GM08714 (cell line): Measurements from ENCODE around the gene THYN1.
A peak's percentile ranks its signal among the peaks of the same experiment; 100 is the strongest.

Experiments
- H3K4me3 ChIP-seq: fragments of 200-500 bp; sonication (Bioruptor generic); 2 replicates; pipeline ENCODE4 v1.5.1; 2014; ENCODE audit warnings: mild to moderate bottlenecking, low read length, inconsistent platforms
- ZNF274 ChIP-seq: IDR thresholded peaks from 2 replicates; pipeline ENCODE4 v1.6.1; 2012; ENCODE audit warnings: mild to moderate bottlenecking, low read depth, low read length

THYN1 gene

DNA sequence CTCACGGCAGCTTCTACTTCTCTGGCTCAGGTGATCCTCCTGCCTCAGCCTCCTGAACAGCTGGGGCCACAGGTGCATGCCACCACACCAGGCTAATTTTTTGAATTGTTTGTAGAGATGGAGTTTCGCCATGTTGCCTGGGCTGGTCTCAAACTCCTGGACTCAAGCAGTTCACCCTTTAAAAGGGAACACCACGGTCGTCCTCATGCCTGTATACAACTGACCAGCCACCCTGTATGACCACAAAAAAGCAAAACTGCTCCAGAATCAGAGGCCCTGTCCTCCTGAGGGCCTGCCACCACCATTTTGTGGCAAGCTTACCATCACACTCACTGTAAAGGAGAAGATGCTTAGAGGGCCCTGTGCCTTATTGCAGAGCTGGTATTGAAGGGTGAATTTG, 25.2 kb upstream of the THYN1 start:
- H3K4me3 ChIP-seq: no peak overlapping the region
- TF ChIP-seq ZNF274: no peak

DNA sequence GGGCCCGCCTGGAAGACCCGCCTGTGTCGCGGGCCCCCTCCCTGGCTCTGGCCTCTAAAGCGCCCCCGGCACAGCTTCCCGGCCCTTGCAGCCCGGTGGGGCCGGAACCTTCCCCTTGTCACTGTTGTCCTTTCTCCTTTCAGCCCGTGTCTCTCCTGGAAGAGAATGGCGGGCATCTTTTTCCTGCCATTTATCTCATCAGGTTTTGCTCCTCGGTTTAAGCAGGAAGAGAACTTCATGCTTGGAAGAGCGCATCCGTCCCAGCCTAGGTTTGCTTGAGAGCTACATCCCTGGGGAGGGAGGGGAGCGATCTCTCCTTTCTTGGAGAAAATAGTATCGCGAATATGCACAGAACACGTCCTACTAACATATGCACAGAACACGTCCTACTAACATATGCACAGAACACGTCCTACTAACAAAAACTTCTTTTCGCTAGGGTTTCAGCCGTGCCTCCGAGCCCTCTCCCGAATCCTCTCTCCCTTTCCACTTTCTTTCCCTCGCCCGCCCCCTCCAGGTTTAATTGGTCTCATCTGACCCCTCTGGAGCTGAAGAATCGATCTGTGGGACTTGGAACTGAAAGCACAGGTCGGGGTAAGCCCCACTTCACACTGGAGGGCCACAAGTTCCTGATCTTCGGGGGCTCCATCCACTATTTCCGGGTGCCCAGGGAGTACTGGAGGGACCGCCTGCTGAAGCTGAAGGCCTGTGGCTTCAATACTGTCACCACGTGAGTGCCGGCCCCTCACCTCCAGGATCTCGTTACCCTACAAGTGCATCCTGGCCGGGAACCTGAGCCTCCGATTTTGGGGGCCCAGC, 24.2 kb upstream of the THYN1 start:
- no peak overlapping the region for H3K4me3 ChIP-seq
- no peak for TF ChIP-seq ZNF274

DNA sequence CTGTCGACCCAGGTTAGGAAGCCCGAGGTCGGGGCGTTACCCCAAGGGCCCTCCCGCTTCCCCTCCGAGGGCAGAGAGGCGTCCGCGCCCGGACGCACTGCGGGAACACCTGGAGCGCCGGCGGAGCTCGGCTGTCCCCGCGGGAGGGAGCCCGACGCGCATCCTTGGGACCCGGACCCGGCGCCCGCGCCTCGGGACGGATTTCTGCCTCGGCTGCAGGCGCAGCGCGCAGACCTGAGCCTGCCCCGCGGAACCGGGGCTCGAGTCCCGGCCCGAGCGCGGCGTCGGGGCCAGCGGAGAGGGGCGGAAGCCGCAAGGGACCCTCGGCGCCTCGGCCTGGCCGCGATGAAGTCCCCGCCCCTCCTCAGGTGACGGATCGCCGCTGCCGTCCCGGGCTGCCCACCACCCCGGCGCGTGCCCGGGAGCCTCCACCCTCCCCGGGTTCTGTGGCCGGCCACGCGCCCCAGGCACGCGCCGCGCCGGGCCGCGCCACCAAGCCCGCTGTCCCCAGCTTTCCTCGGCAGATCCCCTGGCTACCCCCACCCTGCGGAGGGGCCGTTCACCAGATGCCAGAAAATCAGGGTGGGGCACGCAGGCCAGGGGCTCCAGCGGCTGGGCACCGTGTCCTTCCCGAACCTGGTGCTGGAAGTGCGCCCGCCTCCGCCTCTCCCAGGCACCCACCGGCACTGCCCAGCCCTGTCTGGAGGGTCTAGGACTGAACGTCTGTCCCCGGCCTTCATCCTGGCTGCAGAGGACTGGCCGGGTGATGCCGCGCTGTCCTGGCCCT, 23.4 kb upstream of the THYN1 start:
- peak overlapping the region; percentile 2; the same call in 1 of the 2 replicates for H3K4me3 ChIP-seq
- TF ChIP-seq ZNF274: no peak

DNA sequence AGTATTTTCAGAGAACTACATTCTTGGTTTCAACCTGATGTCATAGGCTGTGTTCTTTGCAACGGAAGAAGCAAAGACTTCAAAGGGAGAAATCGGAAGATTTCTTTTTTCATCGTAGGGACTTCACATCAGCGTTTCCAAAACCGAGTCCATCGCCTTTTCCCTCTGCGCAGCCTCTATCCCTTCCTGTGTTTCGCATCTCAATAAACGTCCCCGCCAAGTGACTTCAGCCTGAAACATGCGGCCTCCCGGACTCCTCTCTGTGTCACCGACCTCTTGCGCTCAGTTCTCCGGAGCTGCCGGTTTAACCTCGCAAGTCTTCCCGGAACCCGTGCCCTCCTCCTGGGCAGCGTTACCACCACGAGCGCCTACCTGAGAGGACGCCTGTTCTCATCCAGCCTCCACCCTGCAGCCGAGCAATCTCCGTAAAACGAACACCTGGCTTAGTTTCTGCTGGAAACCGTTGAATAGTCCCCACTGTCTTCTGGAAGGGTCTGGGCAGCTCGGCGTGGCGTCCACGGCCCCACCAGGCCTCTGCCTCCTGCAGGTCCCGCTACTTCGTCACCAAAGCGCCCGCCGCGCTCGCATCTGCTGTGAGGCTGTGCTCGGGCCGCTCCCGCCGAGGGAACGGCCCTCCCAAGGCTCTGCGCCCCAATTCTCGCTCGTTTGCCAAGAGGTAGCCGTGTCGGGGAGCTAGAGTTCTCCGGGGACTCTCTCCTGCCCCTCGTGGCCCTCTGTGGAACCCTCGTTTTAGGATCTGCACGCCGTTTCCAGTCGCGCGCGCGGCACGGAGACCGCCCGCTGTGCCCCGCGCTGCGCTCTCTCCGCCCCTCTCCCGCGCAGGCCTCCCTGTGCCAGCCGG, 22.6 kb upstream of the THYN1 start, which contains the start of gene GLB1L3:
Gene GLB1L3, plus strand, starts transcription at position 846 of the 862 bp plus-strand sequence. CDS start 362 bp downstream, outside the sequence.
- TF ChIP-seq ZNF274: no peak
- H3K4me3 ChIP-seq: peak within 1 kb of the TSS; percentile 2

DNA sequence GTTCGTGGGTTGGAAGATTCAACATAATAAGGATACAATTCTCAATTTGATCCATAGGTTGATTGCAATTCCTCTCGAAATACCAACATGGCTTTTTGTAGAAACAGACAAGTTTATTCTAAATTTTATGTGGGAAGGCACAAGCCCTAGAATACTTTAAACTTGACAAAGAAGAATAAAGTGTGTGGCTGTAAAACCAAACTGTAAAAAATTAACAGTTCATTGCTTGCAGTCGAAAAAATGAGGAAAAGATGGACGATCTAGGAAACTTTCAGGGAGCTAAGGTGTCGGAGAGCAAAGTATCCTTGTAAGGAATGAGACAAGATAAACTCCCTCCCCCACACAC, 22.0 kb upstream of the THYN1 start:
- no peak for TF ChIP-seq ZNF274
- H3K4me3 ChIP-seq: peak overlapping the region; percentile 2; the same call in 1 of the 2 replicates

DNA sequence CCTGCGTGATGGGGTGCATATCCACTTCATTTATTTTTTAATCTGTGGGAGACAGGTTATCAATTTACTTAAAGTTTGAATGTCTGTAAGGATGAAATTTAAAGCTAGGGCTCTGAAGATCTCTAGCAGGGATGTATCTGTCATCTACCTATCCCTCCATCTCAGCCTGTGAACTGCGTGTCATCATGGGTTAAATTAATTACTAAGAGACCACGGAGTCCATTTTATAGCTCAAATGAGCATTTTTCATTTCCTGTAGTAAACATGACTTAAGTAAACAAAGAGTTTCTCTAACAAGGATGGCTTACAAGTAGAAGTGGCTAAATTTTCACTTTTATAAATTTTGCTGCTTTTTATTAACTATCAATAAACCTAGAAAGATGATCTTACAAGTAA, 20.2 kb upstream of the THYN1 start:
- no peak overlapping the region for H3K4me3 ChIP-seq
- no peak for TF ChIP-seq ZNF274

DNA sequence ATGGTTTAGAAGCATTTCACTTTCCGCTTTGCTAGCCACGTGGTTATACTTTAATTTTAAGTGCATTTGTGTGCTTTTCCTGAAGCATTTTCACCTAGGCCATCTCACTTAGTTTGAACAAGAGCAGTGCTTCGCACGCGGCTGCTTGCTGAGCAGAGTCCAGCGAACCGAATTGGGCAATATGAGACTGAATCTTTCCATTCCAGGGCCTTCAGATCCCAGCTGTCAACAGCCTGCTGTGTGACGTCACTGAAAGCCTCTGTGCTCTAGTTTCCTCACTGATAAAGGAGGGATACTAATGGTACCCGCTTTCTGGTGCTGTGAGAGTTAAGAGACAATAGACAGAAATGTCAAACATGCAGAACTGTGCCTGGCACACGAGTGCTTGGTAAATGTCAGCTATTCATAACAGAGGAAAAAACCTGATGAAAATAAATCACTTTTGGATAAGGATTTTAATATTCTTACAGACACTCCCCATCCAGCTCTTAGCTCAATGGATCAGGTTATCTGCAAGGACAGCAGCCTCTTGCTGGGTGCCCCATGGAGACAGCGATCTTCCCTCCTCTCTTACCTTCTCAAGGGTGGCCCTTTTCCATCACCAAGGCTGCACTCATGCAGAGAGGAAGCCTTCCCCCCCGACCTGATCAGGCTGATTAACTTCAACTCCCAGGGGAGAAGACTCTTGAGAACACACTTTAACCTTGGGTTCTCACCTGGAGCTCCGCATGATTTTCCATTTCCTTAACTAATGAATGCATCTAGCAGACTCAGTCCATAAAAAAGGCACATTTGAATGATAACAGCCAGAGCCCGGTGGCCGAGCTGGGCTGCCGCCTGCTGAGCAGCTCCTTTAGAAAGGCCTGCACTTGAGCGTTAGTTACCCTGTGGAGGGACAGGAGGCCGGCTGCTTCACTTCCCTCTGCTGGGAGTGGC, 19.5 kb upstream of the THYN1 start:
- TF ChIP-seq ZNF274: no peak
- H3K4me3 ChIP-seq: no peak overlapping the region

DNA sequence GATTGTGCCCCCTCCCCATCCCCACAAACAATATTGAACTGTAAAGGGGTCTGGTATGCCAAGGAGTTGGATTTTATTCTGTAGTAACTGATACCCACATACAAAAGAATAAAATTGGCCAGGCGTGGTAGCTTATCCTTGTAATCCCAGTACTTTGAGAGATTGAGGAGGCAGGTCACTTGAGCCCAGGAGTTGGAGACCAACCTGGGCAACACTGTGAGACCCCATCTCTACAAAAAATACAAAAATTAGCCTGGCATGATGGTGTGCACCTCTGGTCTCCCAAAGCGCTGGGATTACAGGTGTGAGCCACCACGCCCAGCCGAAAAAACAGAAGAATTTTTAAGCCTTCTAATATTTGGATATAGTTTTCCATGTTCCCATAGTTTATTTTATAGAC, 18.8 kb upstream of the THYN1 start:
- TF ChIP-seq ZNF274: no peak
- H3K4me3 ChIP-seq: no peak overlapping the region

DNA sequence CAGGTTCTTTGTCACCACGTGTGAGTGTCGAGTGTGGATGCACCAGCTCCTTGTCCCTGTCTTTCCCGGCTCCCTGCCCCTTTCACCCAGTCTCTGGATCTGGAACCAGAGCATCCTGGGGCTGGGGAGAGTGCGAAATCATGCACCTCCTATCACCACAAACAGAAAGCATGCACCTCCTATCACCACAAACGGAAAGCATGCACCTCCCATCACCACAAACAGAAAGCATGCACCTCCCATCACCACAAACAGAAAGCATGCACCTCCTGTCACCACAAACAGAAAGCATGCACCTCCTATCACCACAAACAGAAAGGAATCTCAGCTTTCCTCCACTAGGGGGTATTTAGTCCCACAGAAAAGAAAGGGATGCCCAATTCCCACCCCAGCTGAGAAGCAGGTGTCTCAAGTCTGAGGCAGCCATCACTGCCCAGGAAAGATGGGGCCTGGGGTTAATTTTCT, 17.1 kb upstream of the THYN1 start:
- no peak for TF ChIP-seq ZNF274
- no peak overlapping the region for H3K4me3 ChIP-seq

DNA sequence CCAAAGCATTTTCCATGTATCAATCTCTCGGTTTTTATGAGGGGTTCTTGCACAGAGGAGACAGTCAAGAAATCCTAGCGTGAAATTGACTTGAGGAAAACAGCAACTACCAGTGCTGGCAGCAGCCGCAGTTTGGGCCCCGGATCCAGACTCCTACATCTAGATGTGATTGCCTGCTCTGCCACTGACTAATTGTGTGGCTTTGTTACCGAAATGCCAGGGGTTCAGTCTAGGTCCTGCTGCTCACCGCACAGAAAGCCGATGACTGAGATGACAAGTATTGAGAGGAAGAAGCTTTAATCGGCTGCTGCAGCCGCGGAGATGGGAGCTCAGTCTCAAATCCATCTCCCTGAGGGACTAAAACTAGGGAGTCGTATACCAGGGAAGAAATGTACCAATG, 14.8 kb upstream of the THYN1 start:
- TF ChIP-seq ZNF274: no peak
- no peak overlapping the region for H3K4me3 ChIP-seq

DNA sequence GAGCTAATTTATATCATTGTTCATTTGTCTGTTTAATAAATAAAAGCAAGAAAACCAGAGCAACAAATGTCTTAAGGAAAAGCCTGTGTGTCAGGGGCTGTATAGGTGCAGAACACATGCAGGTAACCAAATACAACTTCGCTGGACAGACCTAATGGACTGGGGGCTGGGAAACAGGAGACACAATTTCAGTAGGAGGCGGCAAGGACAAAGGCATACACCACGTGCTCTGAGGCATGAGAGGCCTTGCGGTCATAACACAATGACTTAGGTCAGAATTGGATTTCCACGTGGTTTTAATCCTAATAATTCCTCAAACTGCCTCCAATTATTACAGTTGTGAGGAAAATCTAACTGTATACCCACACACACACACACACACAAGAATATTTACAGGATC, 14.3 kb upstream of the THYN1 start:
- no peak for TF ChIP-seq ZNF274
- no peak overlapping the region for H3K4me3 ChIP-seq

DNA sequence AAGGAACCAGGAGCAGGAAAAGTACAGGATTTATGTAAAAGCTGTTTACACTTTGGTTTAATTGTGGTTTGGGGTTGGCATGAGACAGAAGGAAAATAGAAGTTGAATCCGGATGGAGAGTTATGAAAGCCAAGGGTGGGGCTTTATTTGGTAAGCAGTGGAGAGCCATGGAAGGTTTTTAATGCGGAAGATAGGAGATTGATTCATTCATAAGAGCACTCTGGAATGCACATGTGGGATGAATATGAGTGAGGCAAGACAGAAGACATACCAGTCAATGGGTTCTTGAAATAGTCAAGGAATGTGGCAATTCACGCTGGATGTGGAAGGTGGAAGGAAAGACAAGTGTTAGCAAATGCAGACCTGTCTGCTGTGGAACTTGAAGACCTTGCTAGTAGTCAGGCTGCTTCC, 13.7 kb upstream of the THYN1 start:
- no peak for TF ChIP-seq ZNF274
- H3K4me3 ChIP-seq: no peak overlapping the region

DNA sequence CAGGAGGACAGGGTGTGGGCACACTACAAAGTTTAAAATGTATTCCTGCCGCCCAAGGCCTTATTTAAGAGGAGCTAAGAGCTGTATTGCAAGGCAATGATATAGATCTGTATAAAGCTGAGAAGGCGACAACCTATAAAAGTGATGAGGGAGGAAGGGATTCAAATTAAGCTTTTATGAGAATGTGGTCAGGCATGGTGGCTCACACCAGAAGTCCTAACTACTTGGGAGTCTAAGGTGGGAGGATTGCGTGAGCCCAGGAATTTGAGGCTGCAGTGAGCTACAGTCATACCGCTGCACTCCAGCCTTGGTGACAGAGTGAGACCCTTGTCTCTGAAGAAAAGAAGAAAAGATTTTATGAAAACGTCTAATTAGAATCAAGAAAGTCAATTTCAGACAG, 13.3 kb upstream of the THYN1 start:
- H3K4me3 ChIP-seq: no peak overlapping the region
- no peak for TF ChIP-seq ZNF274
